ENCODE results near the gene FGGY. TPM values are rescaled to one million over a fixed set of nuclear protein-coding genes. Genes with fewer than 3 reads are reported as not detected.
A peak's percentile ranks its signal among the peaks of the same experiment; 100 is the strongest.

FGGY gene
- total RNA-seq, 1 experiment from 2014 or later = 17.8 TPM

DNA sequence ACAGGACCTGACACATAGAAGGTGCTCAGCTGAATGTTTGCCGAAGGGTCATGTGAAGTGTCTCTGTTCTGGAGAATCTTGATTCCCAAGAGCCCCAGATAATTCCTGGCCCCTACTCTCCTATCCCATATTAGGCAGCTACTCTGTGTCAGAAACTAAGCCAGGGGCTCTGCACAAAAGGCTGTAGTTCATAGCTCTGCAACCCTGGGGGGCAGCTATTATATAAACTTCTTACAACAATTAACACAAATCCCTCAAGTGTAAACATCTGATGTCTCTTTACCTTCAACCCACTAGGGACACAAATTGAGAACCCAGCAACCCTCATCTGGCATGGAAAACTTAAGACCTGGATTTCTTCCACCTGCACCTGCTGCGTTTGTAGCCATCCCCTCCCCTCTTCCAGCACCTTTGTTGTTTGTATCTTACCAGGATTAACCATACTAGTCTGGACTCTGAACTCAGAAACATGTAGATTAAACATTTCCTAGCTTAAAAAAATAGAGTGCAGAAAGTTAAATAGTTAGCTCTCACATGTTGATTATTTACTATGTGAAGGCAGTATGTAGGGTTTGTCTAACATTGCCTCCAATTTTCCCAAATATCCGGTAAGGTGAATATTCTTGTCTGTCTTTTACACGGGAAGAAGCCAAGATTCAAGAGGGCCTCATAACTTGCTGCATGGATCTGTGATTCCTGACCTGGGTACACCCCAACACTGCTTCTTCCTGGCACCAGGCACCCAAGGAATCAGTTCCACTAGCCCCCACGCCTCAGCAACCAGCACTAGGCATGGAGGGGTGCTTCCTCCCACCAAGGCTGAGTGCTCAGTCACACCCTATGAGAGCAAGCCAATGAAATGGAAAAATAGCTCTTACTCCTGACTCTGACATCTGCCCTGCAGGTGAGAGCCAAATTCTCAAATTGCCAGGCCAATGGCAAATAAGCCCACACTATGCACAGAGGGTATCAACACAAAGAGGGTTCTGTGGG, 297.2 kb downstream of the FGGY start:
- Histone ChIP-seq H3F3A (ENCODE audit: insufficient read depth, low read depth) (no peaks in the 10 kb centered on the region), H3K36me3 (ENCODE audit: low read depth) (no peaks in the 10 kb centered on the region), H3K4me3 (no peak overlapping the region), H3K9me3 (ENCODE audit: insufficient read depth, low read depth) (no peaks in the 10 kb centered on the region), H3K79me2 (ENCODE audit: low read depth) (no peaks in the 10 kb centered on the region), H3K27ac (no peak overlapping the region), H3K4me2 (no peak overlapping the region), H4K20me1 (ENCODE audit: insufficient read depth) (no peaks in the 10 kb centered on the region), H2AFZ (no peak overlapping the region), H3K27me3 (ENCODE audit: insufficient read depth, low read depth) (no peaks in the 10 kb centered on the region), H3K4me1 (replicated peaks; ENCODE audit: insufficient read depth) (peaks cover 14% of the 10 kb centered on the region), H3K9me2 (ENCODE audit: insufficient read depth) (no peaks in the 10 kb centered on the region)
- BruUV-seq (replicated peaks) = no TSS peak
- no peak for DNase-seq
- ChIA-PET CTCF (no interaction called here), POLR2A (ENCODE audit: unreplicated experiment) (no interaction called here)
- intact Hi-C loops (cut with micrococcal nuclease; ENCODE audit: unreplicated experiment) = no loop called here
- no peak for TF ChIP-seq EZH2 (IDR thresholded peaks at IDR 0.05; ENCODE audit: low read depth)
- TF ChIP-seq, protein P1, sequence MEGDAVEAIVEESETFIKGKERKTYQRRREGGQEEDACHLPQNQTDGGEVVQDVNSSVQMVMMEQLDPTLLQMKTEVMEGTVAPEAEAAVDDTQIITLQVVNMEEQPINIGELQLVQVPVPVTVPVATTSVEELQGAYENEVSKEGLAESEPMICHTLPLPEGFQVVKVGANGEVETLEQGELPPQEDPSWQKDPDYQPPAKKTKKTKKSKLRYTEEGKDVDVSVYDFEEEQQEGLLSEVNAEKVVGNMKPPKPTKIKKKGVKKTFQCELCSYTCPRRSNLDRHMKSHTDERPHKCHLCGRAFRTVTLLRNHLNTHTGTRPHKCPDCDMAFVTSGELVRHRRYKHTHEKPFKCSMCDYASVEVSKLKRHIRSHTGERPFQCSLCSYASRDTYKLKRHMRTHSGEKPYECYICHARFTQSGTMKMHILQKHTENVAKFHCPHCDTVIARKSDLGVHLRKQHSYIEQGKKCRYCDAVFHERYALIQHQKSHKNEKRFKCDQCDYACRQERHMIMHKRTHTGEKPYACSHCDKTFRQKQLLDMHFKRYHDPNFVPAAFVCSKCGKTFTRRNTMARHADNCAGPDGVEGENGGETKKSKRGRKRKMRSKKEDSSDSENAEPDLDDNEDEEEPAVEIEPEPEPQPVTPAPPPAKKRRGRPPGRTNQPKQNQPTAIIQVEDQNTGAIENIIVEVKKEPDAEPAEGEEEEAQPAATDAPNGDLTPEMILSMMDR (conservative IDR thresholded peaks at IDR 0.05) = no peak

DNA sequence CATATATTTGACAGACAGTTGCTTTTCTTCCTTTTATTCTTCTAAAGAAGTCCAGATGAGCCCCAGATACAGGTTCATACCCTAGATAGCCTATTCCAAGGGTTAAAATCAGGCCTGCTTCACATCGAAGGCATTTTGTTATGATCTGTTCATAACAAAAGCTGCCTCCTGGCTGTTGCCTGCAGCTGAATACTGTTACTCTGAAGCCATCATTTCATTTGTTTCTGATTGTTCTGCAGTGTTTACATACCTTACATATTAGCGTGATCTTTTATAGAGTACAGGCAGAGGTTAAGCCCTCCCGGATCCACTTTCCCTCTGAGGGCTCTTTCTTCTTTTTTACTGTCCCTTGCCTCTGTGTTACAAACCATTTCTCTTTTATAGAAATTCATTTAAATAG, 298.9 kb downstream of the FGGY start:
- CTCF ChIA-PET = no interaction called here
- BruUV-seq (replicated peaks) = no TSS peak

DNA sequence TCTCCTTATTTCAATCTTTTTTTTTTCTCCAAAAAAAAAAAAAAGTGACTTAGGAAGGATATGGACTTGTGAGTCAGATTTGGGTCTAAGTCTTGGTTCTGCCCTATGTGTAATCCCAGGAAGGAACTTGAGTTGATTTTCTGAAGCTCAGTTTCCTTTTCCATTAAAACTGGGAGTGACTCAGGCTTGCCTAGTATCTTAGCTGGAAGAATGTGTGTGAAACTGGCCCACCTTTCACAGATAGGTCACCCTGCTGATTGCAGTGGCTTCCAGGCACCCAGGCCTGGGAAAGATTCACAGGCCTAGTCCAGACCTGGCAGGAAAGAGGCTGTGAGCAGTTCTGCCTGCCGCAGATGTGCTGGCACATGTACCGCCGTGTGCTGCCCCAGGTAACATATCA, 299.5 kb downstream of the FGGY start:
- DNase-seq = peak; percentile 4 to 67
- H3K4me2 ChIP-seq = peak overlapping the region; percentile 16; the same call in 1 of the 2 replicates
- H3K79me2 ChIP-seq (ENCODE audit: low read depth) = no peaks in the 10 kb centered on the region
- H3K36me3 ChIP-seq (ENCODE audit: low read depth) = no peaks in the 10 kb centered on the region
- CTCF ChIA-PET = no interaction called here
- H3K27ac ChIP-seq = peak overlapping the region; percentile 59
- H3K9me3 ChIP-seq (ENCODE audit: insufficient read depth, low read depth) = no peaks in the 10 kb centered on the region
- H2AFZ ChIP-seq = no peak overlapping the region
- no peaks in the 10 kb centered on the region for H3K27me3 ChIP-seq (ENCODE audit: insufficient read depth, low read depth)
- no peaks in the 10 kb centered on the region for H3F3A ChIP-seq (ENCODE audit: insufficient read depth, low read depth)
- TF ChIP-seq, protein P1 (conservative IDR thresholded peaks at IDR 0.05) = no peak
- TF ChIP-seq EZH2 (IDR thresholded peaks at IDR 0.05; ENCODE audit: low read depth) = no peak
- no TSS peak for BruUV-seq (replicated peaks)
- peaks cover 14% of the 10 kb centered on the region for H3K4me1 ChIP-seq (replicated peaks; ENCODE audit: insufficient read depth)
- H4K20me1 ChIP-seq (ENCODE audit: insufficient read depth) = no peaks in the 10 kb centered on the region
- POLR2A ChIA-PET (ENCODE audit: unreplicated experiment) = no interaction called here
- H3K9me2 ChIP-seq (ENCODE audit: insufficient read depth) = no peaks in the 10 kb centered on the region
- no peak overlapping the region for H3K4me3 ChIP-seq
- intact Hi-C loops (cut with micrococcal nuclease; ENCODE audit: unreplicated experiment) = no loop called here

More for the DNA sequence above, 298.9 kb downstream of the FGGY start:
- H3K27me3 ChIP-seq (ENCODE audit: insufficient read depth, low read depth) = no peaks in the 10 kb centered on the region
- H3K4me3 ChIP-seq = no peak overlapping the region
- H2AFZ ChIP-seq = no peak overlapping the region
- no peak for TF ChIP-seq EZH2 (IDR thresholded peaks at IDR 0.05; ENCODE audit: low read depth)
- TF ChIP-seq, protein P1 (conservative IDR thresholded peaks at IDR 0.05) = no peak
- H3K79me2 ChIP-seq (ENCODE audit: low read depth) = no peaks in the 10 kb centered on the region
- no peaks in the 10 kb centered on the region for H3F3A ChIP-seq (ENCODE audit: insufficient read depth, low read depth)
- H3K4me1 ChIP-seq (replicated peaks; ENCODE audit: insufficient read depth) = peaks cover 14% of the 10 kb centered on the region
- POLR2A ChIA-PET (ENCODE audit: unreplicated experiment) = no interaction called here
- peak in 1 of 2 experiments; percentile 48 for DNase-seq
- H3K27ac ChIP-seq = peak overlapping the region; percentile 59
- peak overlapping the region; percentile 16; the same call in 1 of the 2 replicates for H3K4me2 ChIP-seq
- intact Hi-C loops (cut with micrococcal nuclease; ENCODE audit: unreplicated experiment) = no loop called here
- H4K20me1 ChIP-seq (ENCODE audit: insufficient read depth) = no peaks in the 10 kb centered on the region
- no peaks in the 10 kb centered on the region for H3K9me3 ChIP-seq (ENCODE audit: insufficient read depth, low read depth)
- H3K9me2 ChIP-seq (ENCODE audit: insufficient read depth) = no peaks in the 10 kb centered on the region
- H3K36me3 ChIP-seq (ENCODE audit: low read depth) = no peaks in the 10 kb centered on the region
